Nephron progenitor cell (in vitro differentiated cells): ENCODE measurements around the gene MAP7D1.

Source experiments
- DNase-seq: peaks from one replicate; pipeline ENCODE4 v3.0.0; 2021
- H3K27ac Mint-ChIP-seq: 2 replicates; pipeline ENCODE4 v1.8.0; 2021; ENCODE audit warnings: mild to moderate bottlenecking, moderate library complexity, mixed read lengths
- H3K27me3 Mint-ChIP-seq: 2 replicates; pipeline ENCODE4 v1.8.0; 2021; ENCODE audit warnings: mild to moderate bottlenecking, low read depth, mixed read lengths; ENCODE audit not compliant: poor library complexity
- H3K36me3 Mint-ChIP-seq: 2 replicates; pipeline ENCODE4 v1.8.0; 2021; ENCODE audit warnings: low read depth, mixed read lengths
- H3K4me1 Mint-ChIP-seq: 2 replicates; pipeline ENCODE4 v1.8.0; 2021; ENCODE audit warnings: mixed read lengths
- H3K4me3 Mint-ChIP-seq: 2 replicates; pipeline ENCODE4 v1.8.0; 2021; ENCODE audit warnings: mild to moderate bottlenecking, moderate library complexity, mixed read lengths
- H3K9me3 Mint-ChIP-seq: 2 replicates; pipeline ENCODE4 v1.8.0; 2021; ENCODE audit warnings: mild to moderate bottlenecking, moderate library complexity, mixed read lengths
- CTCF ChIP-seq: fragments of 200-600 bp; sonication (generic); IDR thresholded peaks from 2 replicates; pipeline ENCODE4 v1.5.0; 2021; ENCODE audit warnings: antibody characterized with exemption

MAP7D1 gene

GRCh38 chr1:36125129-36125991, 30.6 kb upstream of the MAP7D1 start, which contains the start of gene COL8A2:
COL8A2 (minus strand) TSS chr1:36125222; CDS start chr1:36100242, 24,980 bp downstream.
- no peaks in the 10 kb centered on the region for H3K36me3 Mint-ChIP-seq
- H3K27ac Mint-ChIP-seq: no peak within 1 kb of the TSS
- peak within 1 kb of the TSS; percentile 79 for H3K4me3 Mint-ChIP-seq
- no peak for TF ChIP-seq CTCF
- peaks cover 49% of the 10 kb centered on the region for H3K4me1 Mint-ChIP-seq
- DNase-seq: peak; percentile 71
- H3K27me3 Mint-ChIP-seq: peaks cover 44% of the 10 kb centered on the region
- no peaks in the 10 kb centered on the region for H3K9me3 Mint-ChIP-seq

- peak overlapping the region; percentile 49 for H3K4me3 Mint-ChIP-seq
Measured at GRCh38 chr1:36126005-36126716, 29.8 kb upstream of the MAP7D1 start.

GRCh38 chr1:36126797-36127500, 29.0 kb upstream of the MAP7D1 start:
- peaks cover 47% of the 10 kb centered on the region for H3K27me3 Mint-ChIP-seq
- peaks cover 48% of the 10 kb centered on the region for H3K4me1 Mint-ChIP-seq
- H3K36me3 Mint-ChIP-seq: no peaks in the 10 kb centered on the region
- no peak for DNase-seq
- no peak for TF ChIP-seq CTCF
- no peaks in the 10 kb centered on the region for H3K9me3 Mint-ChIP-seq
- no peak overlapping the region for H3K27ac Mint-ChIP-seq
- no peak overlapping the region for H3K4me3 Mint-ChIP-seq

More at GRCh38 chr1:36126005-36126716, 29.8 kb upstream of the MAP7D1 start:
- no peak overlapping the region for H3K27ac Mint-ChIP-seq
- H3K27me3 Mint-ChIP-seq: peaks cover 49% of the 10 kb centered on the region
- no peaks in the 10 kb centered on the region for H3K9me3 Mint-ChIP-seq
- no peak for DNase-seq
- H3K36me3 Mint-ChIP-seq: no peaks in the 10 kb centered on the region
- TF ChIP-seq CTCF: no peak
- H3K4me1 Mint-ChIP-seq: peaks cover 49% of the 10 kb centered on the region

DNA sequence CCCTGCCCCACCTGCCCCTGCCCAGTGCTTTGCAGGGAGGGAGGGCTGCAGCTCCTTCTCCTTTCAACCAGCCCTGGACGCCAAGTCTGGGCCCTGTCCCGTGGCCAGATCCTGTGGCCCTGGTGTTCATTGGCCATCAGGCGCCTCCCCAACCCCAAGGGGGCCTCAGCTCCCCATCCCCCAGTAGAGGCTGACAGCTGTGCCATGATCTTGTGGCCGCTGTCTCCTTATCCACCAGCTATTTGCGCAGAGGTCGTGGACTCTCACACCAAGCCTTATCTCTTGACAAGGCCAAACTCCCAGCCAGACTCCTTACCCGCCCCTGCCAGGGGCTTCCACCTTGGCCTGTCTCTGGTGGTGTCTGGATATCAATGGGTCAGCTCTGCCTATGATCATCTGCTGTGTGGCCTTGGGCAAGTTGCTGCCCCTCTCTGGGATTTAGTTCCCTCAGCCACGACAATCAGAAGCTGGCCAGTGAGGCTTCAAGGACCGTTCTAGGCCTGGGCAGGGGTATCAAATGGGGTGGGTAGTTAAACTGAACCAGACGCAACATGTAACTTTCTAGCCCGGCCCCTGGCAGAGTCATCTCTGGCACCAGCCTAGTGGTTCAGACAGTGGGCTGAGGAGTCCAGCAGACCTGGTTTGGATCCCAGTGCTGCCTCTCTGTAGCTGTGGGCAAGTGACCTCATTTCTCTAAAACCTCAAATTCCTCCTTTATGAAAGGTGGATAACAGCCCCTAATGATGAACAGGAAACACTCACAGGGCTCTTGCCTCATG, 27.6 kb upstream of the MAP7D1 start:
- peaks cover 34% of the 10 kb centered on the region for H3K27me3 Mint-ChIP-seq
- no peak for TF ChIP-seq CTCF
- no peaks in the 10 kb centered on the region for H3K9me3 Mint-ChIP-seq
- DNase-seq: no peak
- H3K4me3 Mint-ChIP-seq: no peak overlapping the region
- H3K27ac Mint-ChIP-seq: peak overlapping the region; percentile 48
- no peaks in the 10 kb centered on the region for H3K36me3 Mint-ChIP-seq
- peaks cover 34% of the 10 kb centered on the region for H3K4me1 Mint-ChIP-seq

DNA sequence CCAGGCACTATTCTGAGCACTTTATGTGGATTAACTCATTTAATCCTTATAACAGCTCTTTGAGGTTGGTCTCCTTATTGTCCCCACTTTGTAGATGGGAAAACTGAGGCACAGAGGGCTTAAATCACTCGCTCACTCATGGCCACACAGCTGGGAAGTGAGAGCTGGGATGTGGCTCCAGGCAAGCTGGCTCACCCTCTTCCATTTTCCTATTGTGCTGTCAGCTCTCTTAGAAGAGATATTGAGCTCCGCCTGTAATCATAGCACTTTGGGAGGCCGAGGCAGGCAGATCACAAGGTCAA, 27.1 kb upstream of the MAP7D1 start:
- Mint-ChIP-seq H3K27me3 (peaks cover 28% of the 10 kb centered on the region), H3K9me3 (no peaks in the 10 kb centered on the region), H3K36me3 (no peaks in the 10 kb centered on the region), H3K4me3 (no peak overlapping the region), H3K27ac (no peak overlapping the region), H3K4me1 (peaks cover 34% of the 10 kb centered on the region)
- DNase-seq: no peak
- TF ChIP-seq CTCF: no peak
